ENCODE measurements around the gene SLAMF9.

The SLAMF9 gene

DNA sequence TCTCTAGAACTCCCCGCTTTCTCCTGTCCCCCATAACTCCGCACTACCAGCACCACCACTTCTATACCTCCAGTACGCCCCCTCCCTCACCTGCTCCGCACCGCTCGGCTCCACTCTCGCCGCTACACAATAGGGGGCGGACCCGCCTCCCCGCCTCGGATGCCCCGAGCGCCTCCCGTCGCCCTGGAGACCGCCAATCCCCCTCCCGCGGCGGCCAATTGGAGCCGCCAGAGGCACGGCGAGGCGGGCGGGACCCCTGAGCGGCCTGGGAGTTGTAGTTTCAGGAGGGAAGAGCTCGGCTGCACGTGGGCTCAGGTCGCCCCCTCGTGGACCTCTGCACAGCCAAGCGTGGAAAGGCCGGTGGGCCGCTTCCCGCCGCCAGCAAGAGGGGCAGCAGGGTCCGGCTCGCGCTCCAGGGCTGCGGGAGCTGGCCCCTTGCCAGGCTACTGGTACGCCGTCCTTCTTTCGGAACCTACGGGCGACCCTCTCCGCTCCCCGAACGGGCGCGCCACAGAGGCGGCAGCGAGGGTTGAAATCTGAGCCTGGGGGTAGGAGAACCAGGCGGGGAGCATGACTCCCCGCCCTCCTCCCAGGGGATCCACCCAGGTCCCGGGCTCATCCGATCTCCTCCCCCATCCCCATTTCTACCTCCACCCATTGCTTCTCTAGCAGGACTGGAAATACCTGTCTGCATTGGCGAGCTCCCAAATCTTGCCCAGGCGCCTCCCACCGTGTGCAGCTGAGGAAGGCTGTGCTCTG, 8.4 kb downstream of the SLAMF9 start, which contains the start of gene IGSF9:
IGSF9 (minus strand) TSS at position 131 of the 759 bp plus-strand sequence. CDS start 2,159 bp downstream, outside the sequence.
- peak; percentile 79 to 84 for DNase-seq

DNA sequence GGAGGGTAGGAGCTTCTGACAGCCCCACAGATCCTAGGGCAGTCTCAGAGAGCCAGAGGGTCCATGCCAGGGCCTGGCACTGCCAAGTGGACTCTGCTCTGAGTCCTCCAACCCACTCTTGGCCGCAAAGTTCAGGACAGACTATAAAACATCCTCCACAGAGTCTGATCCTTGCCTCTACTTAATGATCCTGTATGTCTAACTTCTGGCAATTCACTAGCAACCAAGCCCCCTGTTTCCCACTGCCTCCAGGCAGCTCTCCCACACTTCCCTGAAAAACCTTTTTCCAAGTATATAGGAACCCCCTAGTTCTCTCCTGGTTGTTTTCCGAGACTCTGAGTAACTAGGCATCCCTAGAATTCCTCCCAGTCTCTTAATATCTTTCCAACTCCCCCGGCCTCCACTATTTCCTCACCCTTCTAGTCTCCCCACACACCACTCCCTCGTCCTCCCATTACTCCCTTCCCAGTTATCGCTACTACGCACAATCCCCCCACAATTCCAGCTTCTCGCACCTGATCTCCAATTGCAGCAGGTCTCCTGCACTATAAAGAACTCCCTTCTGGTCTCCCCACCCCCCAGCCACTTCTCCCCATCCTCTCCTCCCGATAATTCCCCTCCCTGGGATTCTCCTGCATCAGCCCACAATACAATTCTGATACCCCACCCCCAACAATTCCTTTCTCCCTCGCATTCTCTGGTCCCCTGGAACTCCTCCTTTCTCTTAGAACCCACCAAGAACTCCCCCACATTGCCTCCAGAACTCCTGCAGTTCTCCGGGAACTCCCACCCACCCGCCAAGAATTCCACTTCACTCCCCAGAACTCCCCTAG, 9.2 kb downstream of the SLAMF9 start:
- no peak for DNase-seq

DNA sequence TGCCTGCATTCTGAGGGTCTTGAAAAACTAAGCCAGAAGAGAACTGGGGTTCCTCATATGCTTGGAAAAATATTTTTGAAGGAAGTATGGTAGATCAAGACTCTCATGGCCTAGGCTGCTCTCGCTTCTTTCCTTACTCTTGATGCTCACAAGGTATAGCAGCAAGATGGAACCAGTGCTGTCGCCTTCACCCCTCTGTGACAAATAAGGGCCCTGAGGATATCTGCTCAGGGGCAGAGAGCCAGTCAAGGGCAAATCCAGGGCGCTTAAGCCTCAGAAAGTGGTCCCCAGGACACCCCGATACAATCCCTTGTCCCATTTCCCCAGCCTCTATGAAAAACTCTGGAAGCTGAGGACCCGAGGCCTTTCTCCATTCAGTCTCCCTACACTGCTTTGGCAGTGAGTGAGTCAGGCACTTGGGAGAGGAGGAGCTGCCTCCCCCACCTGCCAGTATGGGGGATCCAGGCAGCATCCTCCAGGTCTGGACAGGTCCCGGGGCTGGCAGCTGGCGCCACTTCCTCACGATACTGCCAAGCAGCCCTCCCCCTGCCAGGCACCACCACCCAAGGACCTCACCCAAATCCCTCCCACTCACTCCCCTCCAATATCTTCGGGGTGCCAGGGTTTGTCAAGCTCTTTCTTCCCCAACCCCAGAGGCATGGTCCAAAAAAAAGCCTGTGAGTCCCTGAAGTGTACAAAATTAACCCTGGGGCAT, 10.0 kb downstream of the SLAMF9 start:
- DNase-seq: no peak

DNA sequence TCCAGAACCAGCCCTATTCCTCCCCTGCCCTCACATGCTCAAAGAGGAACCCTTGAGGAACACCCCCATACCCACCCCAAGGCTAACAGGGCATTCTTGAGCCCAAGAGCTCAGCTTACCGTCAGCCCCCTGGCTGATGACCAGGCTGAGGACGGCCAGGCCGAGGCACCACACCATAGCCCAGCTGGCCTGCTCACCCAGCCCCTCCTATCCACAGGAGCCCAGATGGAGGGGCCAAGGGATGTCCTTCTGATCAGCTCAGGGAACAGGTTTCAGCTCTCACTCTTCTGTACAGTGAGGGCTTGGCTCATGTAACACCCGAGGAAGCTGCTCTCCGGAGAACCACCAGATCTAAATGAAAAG, 10.8 kb downstream of the SLAMF9 start:
- no peak for DNase-seq

DNA sequence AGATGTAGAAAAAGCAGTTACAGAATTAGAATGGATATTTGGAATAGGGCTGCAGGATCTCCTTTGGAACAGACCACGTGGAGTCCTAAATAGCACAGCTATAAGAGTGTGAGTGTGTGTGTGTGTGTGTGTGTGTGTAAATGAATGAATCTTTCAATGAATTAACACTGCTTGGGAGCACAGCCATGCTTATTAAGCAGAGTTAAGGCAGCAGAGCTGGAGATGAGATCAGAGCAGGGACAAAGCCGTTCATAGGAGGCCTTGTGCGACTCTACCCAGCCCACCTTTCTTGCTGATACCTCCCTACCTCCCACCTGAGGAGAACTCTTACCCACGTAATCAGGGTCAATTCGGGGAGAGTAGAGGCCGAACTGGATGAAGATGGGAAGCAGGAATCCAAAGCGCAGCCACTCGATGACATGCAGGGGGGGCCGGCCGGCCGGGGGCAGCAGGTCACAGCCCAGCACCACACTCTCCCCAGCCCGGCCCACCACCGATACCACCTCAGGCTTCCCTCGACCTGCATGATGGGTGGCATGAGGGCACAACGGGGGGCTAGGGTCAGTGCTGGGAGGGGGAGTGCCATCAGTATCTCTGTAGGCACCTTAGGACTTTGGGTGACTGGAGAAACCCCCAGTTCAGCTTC, 11.3 kb downstream of the SLAMF9 start:
- DNase-seq: no peak

DNA sequence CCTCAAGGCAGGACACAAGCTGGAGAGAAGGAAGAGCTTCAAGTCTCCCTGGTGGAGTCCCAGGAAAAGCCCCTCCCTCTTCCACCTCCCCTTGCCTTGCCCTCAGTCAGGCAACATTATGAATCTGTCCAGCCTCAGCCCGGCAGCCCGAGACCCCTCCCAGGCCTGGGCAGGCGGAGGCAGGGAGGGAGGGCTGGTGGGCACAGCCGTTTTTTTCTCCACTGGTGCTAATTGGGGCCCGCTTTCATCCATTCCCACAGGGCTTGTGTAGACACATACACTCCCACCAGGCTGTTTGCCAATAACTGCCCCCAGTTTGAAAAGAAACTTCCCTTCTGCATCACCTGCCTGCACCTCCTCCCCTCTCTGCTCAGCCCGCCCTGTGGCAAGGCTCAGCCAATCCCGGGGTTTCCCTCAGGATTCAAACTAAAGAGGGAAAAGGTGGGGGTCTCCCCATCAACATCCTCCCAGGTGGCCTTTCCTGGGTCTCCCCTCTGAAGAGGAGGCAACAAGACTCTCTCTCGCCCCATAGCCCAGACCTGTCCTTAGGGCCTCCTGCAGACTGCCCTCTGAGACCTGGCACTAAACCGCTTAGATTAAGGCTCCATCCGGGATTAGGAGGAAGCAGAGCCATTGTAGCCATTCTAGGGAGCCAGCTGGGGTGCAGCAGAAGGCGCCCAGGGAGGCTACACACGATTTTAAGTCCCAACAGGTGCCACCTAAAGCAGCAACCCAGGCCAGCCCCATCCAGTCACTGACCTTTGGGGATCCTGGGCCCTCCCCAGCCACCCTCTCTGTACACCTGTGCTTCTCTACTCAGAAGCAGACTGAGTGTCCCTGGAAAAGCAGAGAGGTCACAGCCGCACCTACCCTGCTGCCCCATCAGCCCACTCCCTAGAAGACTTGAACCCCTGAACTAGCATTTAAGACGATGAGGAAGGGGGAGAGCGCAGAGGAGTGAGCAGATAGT, 12.2 kb downstream of the SLAMF9 start:
- DNase-seq: no peak

DNA sequence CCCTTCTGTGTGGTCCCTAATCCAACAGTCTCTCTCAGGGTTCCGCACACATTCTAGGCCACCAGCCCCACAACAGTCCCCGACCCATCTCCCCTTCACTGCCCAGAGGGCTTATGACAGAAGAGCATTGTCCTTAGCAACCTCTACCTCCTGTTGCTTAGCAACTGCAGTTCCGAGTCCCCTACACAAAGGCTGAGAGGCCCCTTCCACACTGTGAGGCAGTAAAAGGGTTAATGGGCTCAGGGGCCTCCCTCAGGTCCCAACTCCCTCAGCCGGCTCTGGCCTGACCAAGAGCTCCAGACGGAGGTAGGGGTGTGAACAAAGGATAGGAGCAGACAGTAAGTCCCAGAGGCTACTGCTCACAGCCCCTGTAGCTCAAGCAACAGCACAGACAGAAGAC, 12.9 kb downstream of the SLAMF9 start:
- no peak for DNase-seq

DNA sequence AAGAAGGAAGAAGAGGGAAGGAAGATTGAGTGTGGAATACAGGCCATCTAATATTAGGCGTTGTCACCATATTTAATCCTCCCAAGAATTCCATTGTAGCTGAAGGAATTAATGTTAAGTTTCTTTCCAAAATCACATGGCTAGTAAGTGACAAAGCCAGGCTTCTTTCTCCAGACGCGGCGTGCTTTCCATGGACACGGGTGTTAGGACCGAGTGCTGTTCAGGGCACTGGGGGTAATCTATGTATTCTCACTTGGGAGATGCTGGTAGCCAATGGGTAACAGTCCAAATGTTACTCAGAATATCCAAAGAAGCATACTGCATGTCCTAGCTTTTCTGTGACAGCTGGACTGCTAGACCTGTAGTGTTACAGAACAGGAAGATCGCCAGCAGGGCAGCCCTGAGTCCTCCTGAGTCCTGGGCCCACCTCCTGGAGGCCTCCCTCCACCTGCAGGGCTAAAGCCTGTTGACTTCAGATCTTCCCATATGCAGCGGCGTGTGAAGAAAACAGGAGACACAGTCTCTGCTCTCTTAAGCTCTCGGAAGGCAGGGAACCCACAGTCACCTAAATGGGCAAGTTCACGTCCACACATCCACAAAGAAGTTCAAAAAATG, 13.9 kb downstream of the SLAMF9 start:
- DNase-seq: no peak

DNA sequence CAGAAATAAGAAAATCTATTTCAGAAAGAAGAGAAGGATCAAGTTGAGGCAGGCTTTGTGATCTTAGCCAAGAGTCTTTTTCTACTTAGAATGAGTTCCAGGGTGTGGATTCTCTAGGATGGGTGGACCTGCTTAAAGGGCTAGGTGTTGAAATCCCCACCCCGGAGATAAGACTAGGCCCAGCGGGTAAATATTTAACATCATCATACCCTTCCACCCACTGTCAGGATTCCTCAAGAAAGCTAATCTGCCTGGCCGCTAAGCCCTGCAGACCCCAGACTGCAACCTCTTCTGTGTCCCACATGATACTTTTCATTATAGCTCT, 14.4 kb downstream of the SLAMF9 start:
- no peak for DNase-seq

DNA sequence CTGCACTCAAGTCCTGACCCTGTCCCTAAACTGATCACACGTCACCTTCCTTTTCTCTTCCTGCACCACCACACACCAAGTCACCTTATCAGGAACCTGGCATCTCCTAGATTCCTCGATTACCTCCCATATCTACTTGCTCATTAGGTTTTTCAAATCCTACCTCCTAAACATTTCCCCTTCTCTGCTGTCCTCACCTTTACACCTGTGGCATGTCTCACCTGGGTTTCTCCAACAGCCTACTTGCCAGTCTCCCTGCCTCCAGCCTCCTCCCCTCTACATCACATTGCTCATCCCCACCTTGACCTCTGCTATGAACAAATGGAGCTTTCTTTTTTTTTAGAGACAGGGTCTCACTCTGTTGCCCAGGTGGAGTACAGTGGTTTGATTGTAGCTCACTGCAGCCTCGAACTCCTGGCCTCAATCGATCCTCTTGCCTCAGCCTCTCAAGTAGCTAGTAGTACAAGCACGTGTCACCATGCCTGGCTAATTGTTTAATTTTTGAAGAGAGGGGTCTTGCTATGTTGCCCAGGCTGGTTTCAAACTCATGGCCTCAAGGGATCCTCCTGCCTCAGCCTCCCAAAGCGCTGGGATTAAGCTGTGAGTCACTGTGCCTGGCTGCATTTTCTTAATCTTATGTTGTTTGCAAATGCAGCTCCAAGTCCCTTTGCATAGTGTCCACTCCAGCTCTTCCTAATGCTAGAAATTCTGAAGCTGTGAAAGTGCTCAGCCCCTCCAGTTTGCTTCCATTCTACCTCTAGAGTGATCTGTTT, 14.9 kb downstream of the SLAMF9 start:
- DNase-seq: no peak

DNA sequence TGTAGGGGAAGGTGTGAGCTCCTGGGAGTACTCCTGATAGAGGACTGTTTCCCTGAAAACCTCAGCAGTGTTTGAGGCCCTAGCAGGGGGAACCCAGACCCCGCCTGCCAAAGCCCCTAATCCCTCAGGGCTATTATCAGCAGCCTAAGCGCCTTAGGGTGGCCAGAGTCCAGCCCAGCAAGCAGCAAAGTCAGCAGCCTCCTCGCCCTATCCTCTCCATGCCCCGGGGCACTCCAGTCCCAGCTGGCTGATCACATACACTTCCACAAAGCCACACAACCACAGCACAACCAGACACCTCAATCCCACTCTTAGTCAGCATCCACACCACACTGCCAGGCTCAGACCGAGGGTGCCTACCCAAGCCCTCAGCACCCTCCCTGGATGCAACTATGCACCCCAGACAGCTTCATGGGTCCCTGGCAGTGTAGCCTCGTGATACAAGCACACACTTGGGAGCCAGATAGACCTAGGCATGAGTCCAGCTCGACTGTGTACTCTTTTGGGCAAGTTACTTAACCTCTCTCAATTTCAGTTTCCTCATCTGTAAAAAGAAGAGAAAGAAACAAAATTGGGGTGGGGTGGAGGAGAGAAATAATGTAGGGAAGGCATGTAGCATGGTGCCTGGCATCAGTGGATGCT, 15.7 kb downstream of the SLAMF9 start:
- no peak for DNase-seq

DNA sequence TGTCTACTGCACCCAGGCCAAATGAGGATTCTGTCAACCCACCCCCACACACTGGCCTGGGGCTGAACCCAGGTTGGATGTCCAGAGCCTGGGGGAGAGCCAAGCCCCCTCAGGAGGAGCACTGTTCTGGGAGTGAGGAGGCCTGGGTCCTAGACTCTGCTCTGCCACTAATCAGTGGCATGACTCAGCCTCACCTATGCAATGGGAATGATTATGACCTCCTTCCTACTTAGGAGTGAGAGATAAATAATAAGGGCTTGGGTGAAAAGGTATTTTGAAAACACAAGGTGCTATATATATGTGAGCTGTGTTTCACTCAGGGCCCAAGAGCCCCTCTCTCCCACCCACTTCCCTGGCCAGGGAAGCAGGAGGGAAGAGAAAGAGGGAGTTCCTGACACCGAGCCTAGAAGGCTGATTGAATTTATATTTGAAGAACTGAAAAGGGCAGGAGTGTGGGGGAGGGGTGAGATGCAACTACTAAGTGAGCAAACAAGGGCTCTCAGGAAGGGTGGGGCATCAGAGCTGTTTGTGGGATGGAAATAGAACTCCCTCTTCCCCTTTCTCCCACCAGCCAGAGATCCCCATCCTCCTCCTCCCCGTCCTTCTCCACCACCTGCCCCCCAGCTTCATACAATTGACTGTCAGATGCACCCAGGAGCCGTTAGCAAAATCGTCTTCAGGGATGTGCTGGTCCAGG, 16.8 kb downstream of the SLAMF9 start:
- DNase-seq: peak in 1 of 2 donors; percentile 31

DNA sequence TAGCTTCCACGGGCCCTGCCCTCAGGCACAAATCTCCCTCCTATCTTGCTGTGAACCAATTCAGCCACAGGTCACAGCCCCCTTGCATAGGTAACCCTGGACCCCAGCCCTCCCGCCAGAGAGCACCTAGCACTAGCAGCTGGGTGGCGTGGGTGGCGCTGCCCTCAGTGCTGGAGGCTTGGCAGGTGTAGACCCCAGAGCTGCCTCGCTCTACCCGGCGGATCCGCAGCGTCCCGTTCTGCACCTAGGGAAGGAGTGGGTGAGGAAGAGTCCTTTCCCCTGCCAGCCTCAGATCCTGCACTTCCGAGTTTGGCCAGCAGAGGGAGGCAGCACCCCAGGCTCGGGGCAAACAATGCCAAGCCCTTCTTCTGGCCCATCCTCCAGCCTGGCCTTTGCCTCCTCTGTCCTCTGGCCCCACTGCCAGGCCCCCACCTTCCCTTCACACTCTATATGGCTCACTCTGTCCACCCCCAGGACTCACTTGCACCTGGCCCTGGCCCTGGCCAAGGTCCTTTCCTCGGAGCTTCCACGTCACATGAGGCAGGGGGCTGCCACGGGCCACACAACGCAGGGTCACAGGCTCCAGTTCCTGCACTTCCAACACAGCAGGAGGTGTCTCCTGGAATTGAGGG, 17.6 kb downstream of the SLAMF9 start:
- peak; percentile 73 to 82 for DNase-seq

DNA sequence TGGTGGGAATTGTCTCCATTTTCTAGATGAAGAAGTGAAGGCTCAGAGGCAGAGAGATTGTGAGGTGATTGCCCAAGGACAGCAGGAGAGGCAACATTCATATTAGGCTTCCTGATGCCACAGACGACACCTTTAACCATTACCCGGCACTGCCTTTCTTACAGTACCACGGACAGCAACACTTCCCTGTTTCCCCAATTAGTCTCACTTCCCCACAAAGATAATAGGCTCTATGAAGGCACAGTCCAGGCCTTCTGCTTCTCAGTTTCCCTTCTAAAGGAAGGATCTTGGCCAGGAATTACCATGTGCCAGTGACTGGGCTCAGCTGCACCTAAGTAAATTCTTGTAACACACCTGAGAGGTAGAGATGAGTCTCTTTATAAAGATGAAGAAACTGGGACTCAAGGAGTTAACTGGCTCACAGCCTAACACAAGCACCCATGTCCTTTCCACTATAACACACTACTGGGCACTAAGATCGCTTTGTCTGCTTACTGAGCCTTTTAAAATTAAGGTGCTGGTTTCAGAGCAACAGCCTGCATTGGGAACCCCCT, 18.2 kb downstream of the SLAMF9 start:
- DNase-seq: no peak

DNA sequence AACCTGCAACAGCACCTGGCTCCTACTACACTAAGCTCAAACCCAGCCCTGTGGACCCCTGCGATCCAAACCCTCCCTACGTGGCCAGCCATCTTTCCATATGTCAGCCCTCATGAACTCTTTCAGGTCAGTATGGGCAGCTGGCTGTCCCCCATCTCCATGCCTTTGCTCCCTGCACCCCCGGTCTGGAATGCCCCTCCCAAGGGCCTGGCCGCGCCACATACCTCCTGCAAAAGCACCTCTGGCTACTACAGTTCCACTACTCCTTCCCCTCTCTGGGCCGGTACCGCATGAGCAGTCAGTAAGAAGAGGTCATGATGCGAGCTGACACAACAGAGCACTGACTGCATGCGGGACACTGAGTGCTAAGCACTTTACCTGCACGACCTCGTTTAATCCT, 18.7 kb downstream of the SLAMF9 start:
- no peak for DNase-seq

DNA sequence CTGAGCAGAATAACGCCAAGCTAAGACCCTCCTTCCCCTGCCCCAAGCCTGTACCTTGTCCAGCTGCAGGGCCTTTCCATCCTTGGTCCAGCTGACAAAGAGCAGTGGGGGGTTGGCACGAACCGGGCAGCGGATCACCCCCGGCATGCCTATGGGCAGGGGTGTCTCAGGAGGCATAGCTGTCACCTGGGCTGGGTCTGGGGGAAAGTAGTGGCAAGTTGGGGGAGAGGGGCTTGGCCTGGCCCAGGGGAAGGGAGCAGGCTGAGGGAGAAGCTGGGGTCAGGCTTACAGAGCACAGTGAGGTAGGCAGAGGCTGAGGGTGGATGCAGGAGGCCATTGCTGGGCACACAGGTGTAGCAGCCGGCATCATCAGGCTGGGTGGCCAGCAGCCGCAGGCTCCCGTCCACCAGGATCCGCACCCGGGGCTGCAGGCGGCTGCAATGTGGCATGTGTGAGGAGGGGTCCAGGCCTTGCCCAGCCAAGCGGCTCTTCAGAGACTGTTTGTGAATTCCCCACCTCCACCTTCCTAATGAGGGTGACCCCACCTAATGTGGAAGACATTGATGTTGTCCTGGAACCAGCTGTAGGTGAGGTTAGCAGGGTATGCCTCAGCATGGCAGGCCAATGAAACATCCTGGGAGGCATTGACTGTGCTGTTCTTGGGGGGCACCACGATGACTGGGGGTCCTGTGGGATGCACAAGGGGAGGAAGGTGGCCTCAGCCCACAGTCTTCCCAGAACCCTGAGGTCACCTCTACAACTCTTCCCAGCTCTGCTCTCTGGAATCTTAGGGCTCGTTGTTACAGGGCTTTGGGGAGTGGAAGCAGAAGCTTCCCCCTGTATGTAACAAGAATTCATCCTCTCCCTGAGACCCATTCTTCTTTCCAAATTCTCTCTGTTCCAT, 19.6 kb downstream of the SLAMF9 start:
- DNase-seq: no peak

DNA sequence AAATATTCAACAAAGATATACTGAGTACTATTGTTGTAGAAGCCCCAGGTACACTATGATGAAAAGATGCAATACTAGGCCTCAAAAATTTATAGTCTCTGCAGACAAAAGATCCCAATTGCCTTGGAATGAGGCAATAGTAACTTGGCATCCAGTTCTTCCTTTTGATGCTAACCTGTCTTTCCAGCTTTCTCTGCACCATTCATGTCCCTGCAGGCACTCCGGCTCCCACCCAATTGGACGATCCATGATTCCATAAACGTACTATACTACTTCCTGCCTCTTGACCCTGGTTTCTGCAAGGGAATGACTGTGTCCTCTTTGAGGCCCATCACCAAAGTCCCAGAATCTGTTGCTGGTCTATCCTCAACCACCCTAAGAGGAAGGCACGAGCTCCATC, 20.7 kb downstream of the SLAMF9 start:
- DNase-seq: no peak

All from CD4-positive, alpha-beta T cell treated with Interleukin-1 beta for 1 hour (primary cell).